ENCODE data around the gene SHISAL2A.
"Not testable (repeated sequence)": the region's sequence is repeated elsewhere in the genome, so short reads cannot be mapped to it uniquely, and the experiment has no call there.

SHISAL2A gene

DNA sequence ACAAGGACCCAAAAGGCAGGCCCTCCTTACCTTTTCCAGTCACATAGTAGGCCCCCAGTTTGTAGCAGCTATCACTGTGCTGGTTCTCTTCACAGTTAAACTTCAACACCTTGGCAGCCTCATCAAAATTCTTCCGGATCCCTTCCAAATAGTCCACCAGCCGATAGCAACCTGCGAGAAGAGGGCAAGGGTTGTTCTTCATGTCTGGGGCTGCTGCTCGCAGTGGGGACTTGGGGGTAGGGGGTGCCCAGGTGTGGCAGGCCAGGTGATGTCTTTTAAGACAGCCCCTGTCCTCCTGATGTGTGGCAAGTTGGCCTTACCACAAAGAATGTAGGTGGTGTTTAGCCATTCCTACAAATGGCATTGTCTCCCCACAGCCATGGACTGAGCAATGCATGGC, 59.7 kb downstream of the SHISAL2A start:
- H3K9me3 ChIP-seq (ENCODE audit: control insufficient read depth in 1 of 2, low read length in 2 of 2): no peaks in the 10 kb centered on the region
- no peaks in the 10 kb centered on the region for H3K4me1 ChIP-seq (ENCODE audit: control insufficient read depth in 1 of 2, insufficient read depth in 2 of 2, low read length in 2 of 2)
- H3K4me3 ChIP-seq (ENCODE audit: low read depth in 1 of 2, low read length in 2 of 2): no peak overlapping the region
- H3K36me3 ChIP-seq (ENCODE audit: control insufficient read depth in 1 of 2, insufficient read depth in 2 of 2, low read length in 2 of 2): peaks cover 14 to 20% of the 10 kb centered on the region in 2 donors
- no peaks in the 10 kb centered on the region for H3K27me3 ChIP-seq (ENCODE audit: low read depth, low read length)
- H3K27ac ChIP-seq (ENCODE audit: low read length): no peak overlapping the region

GRCh38 chr1:52693351-52693750, 60.4 kb downstream of the SHISAL2A start:
- not testable (repeated sequence) for H3K27ac ChIP-seq (ENCODE audit: low read length); H3K9me3 ChIP-seq (ENCODE audit: control insufficient read depth in 1 of 2, low read length in 2 of 2); H3K27me3 ChIP-seq (ENCODE audit: low read depth, low read length); H3K4me1 ChIP-seq (ENCODE audit: control insufficient read depth in 1 of 2, insufficient read depth in 2 of 2, low read length in 2 of 2); H3K4me3 ChIP-seq (ENCODE audit: low read depth in 1 of 2, low read length in 2 of 2)
- peaks cover 11 to 16% of the 10 kb centered on the region in 2 donors for H3K36me3 ChIP-seq (ENCODE audit: control insufficient read depth in 1 of 2, insufficient read depth in 2 of 2, low read length in 2 of 2)

DNA sequence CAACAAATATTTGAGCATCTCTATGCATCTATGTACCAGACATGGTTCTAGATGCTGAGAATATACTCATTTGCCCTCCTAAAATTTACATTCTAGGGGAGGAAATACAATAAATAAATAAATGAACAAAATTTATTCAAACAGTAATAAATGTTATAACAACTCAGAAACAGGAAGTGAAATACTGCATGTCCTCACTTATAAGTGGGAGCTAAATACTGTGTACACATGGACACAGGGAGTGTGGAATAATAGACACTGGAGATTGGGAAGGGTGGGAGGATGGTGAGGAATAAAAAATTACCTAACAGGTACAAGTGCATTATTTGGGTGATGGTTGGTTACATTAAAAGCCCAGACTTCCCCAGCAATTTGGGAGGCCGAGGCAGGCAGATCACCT, 60.9 kb downstream of the SHISAL2A start:
- Histone ChIP-seq H3K4me3 (ENCODE audit: low read depth in 1 of 2, low read length in 2 of 2) (no peak overlapping the region), H3K27me3 (ENCODE audit: low read depth, low read length) (no peaks in the 10 kb centered on the region), H3K27ac (ENCODE audit: low read length) (no peak overlapping the region), H3K9me3 (ENCODE audit: control insufficient read depth in 1 of 2, low read length in 2 of 2) (no peaks in the 10 kb centered on the region), H3K4me1 (ENCODE audit: control insufficient read depth in 1 of 2, insufficient read depth in 2 of 2, low read length in 2 of 2) (peaks cover 0 to 5% of the 10 kb centered on the region in 2 donors), H3K36me3 (ENCODE audit: control insufficient read depth in 1 of 2, insufficient read depth in 2 of 2, low read length in 2 of 2) (peaks cover 11 to 16% of the 10 kb centered on the region in 2 donors)

DNA sequence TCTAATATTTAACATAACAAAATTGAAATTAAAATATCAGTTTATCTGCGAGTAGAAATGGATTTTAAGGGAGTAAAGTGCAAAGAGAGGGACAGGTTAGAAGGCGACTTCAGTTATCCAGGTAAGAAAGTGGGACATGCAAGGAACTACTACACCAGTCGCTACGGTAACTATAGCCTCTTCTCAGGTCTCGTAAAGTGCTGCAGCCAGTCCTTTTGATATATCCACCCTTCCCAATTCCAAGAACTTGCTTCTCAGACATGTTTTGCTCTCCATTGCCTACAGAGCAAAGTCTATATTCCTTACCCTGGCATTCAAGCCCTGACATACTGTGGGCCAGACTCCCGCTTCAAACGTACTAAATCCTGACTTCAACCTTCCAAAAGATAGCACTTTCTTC, 62.7 kb downstream of the SHISAL2A start:
- H3K9me3 ChIP-seq (ENCODE audit: control insufficient read depth in 1 of 2, low read length in 2 of 2): no peaks in the 10 kb centered on the region
- peaks cover 11 to 16% of the 10 kb centered on the region in 2 donors for H3K36me3 ChIP-seq (ENCODE audit: control insufficient read depth in 1 of 2, insufficient read depth in 2 of 2, low read length in 2 of 2)
- H3K4me1 ChIP-seq (ENCODE audit: control insufficient read depth in 1 of 2, insufficient read depth in 2 of 2, low read length in 2 of 2): peaks cover 0 to 6% of the 10 kb centered on the region in 2 donors
- no peak overlapping the region for H3K27ac ChIP-seq (ENCODE audit: low read length)
- no peak overlapping the region for H3K4me3 ChIP-seq (ENCODE audit: low read depth in 1 of 2, low read length in 2 of 2)
- no peaks in the 10 kb centered on the region for H3K27me3 ChIP-seq (ENCODE audit: low read depth, low read length)

- no peaks in the 10 kb centered on the region for H3K36me3 ChIP-seq (ENCODE audit: control insufficient read depth in 1 of 2, insufficient read depth in 2 of 2, low read length in 2 of 2)
- no peaks in the 10 kb centered on the region for H3K9me3 ChIP-seq (ENCODE audit: control insufficient read depth in 1 of 2, low read length in 2 of 2)
- peaks cover 0 to 6% of the 10 kb centered on the region in 2 donors for H3K4me1 ChIP-seq (ENCODE audit: control insufficient read depth in 1 of 2, insufficient read depth in 2 of 2, low read length in 2 of 2)
- peak within 1 kb of the TSS; percentile 63 for H3K27ac ChIP-seq (ENCODE audit: low read length)
- peak within 1 kb of the TSS; percentile 61 to 75 for H3K4me3 ChIP-seq (ENCODE audit: low read depth in 1 of 2, low read length in 2 of 2)
- no peaks in the 10 kb centered on the region for H3K27me3 ChIP-seq (ENCODE audit: low read depth, low read length)
Observed at GRCh38 chr1:52697795-52698674, 65.1 kb downstream of the SHISAL2A start, which contains the start of gene COA7. TSS of gene COA7 (minus strand) at chr1:52698347. CDS start at chr1:52698326, 21 bp downstream.

DNA sequence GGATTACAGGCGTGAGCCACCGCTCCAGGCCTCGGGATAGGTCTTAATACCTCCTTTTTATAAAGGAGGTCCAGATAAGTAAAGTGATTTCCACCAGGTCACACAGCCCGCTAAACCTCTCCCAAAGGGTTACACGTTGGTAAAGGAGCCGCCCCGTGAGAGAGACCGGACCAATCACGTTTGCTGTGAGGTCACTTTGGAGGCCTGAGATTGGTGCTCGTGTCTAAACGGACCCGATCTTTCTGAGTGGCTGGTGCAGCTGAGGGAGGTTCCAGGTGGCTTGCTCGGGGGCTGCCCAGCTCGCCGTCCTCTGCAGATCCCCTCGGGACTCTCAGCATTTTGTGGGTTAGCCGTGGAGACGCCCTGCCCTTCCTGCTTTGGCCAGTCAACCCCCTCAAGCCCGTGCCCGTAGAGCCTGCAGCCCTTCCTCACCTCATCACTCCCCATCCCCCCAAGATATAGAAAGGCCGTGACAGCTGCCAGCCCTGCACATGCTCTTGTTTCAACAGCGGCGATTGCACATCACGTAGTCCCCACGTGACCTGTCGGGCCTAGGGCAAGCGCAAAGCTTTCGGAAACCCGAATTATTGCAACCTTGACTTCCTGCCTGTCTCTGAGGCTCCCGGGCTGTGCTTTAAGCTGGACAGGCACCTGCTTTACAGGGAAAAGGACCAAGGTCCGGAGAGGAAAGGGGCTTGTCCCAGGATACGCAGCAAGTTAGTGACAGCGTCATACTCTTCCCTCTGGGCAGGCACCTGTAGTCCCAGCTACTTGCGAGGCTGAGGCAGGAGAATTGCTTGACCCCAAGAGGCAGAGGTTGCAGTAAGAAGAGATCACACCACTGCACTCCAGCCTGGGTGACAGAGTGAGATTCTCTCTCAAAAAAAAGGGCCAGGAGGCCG, 70.2 kb downstream of the SHISAL2A start:
- H3K36me3 ChIP-seq (ENCODE audit: control insufficient read depth in 1 of 2, insufficient read depth in 2 of 2, low read length in 2 of 2): no peaks in the 10 kb centered on the region
- peaks cover 6 to 14% of the 10 kb centered on the region in 2 donors for H3K4me1 ChIP-seq (ENCODE audit: control insufficient read depth in 1 of 2, insufficient read depth in 2 of 2, low read length in 2 of 2)
- peak overlapping the region; percentile 67 to 79 for H3K4me3 ChIP-seq (ENCODE audit: low read depth in 1 of 2, low read length in 2 of 2)
- no peaks in the 10 kb centered on the region for H3K9me3 ChIP-seq (ENCODE audit: control insufficient read depth in 1 of 2, low read length in 2 of 2)
- peak overlapping the region; percentile 92 for H3K27ac ChIP-seq (ENCODE audit: low read length)
- H3K27me3 ChIP-seq (ENCODE audit: low read depth, low read length): no peaks in the 10 kb centered on the region

GRCh38 chr1:52706136-52706670, 73.2 kb downstream of the SHISAL2A start:
- no peaks in the 10 kb centered on the region for H3K9me3 ChIP-seq (ENCODE audit: control insufficient read depth in 1 of 2, low read length in 2 of 2)
- no peak overlapping the region for H3K4me3 ChIP-seq (ENCODE audit: low read depth in 1 of 2, low read length in 2 of 2)
- no peaks in the 10 kb centered on the region for H3K27me3 ChIP-seq (ENCODE audit: low read depth, low read length)
- no peaks in the 10 kb centered on the region for H3K36me3 ChIP-seq (ENCODE audit: control insufficient read depth in 1 of 2, insufficient read depth in 2 of 2, low read length in 2 of 2)
- peaks cover 6 to 16% of the 10 kb centered on the region in 2 donors for H3K4me1 ChIP-seq (ENCODE audit: control insufficient read depth in 1 of 2, insufficient read depth in 2 of 2, low read length in 2 of 2)
- H3K27ac ChIP-seq (ENCODE audit: low read length): no peak overlapping the region
